H1 (cell line): ENCODE measurements around the gene SH3RF2. TPM values are rescaled to one million over a fixed set of nuclear protein-coding genes. Genes with fewer than 3 reads are reported as not detected.

Source experiments
- CHD7 ChIP-seq: fragments of 300-600 bp; sonication (generic); IDR thresholded peaks from 2 replicates; pipeline ENCODE4 v1.7.1; 2012; ENCODE audit warnings: low read length, moderate library complexity, mild to moderate bottlenecking, inconsistent platforms; ENCODE audit not compliant: insufficient replicate concordance
- SP4 ChIP-seq: IDR thresholded peaks from 2 replicates; pipeline ENCODE4 v1.6.1; 2012; ENCODE audit warnings: low read length, inconsistent platforms
- TAF7 ChIP-seq: optimal IDR thresholded peaks from 2 replicates; pipeline ENCODE3; 2011; ENCODE audit warnings: low read depth, mild to moderate bottlenecking, inconsistent platforms, low read length, moderate library complexity, borderline replicate concordance
- polyA plus RNA-seq, 7 experiments: library from polyadenylated mRNA; depleted of rRNA in 3 of 7; stranded (reverse) in 5 of 7; unstranded in 2 of 7; fragments of >200 nt in 5 of 7; fragments of 200-250 nt in 2 of 7; gene quantifications; 1 replicate in 5 of 7; 2 replicates in 1 of 7; 4 replicates in 1 of 7; pipeline versions ENCODE4 v1.2.1 to v1.2.3, GENCODE V29; 2011 to 2013; ENCODE audit warnings: missing spikeins in 2 of 7, mixed read lengths in 2 of 7
- total RNA-seq: library from RNA; stranded (reverse); fragmentation: NEBNext Ultra II Directional; extraction: Animal tissue kit (Norgen Biotek cat#: 25700); gene quantifications from 2 replicates; pipeline ENCODE4 v1.2.1, GENCODE V29; 2021
- TF ChIP-seq, protein P1 (sequence below): IDR thresholded peaks from 2 replicates; pipeline ENCODE4 v1.6.1; 2012; ENCODE audit warnings: inconsistent platforms

Gene SH3RF2
- total and polyA plus RNA-seq, 2 of the 8 experiments (the other 6 are each of a cell fraction or from before 2014, with no cell fraction given), result 0.80 to 0.95 TPM

GRCh38 chr5:145967296-145967695, 30.9 kb downstream of the SH3RF2 start (continued):
- TF ChIP-seq, protein P1, sequence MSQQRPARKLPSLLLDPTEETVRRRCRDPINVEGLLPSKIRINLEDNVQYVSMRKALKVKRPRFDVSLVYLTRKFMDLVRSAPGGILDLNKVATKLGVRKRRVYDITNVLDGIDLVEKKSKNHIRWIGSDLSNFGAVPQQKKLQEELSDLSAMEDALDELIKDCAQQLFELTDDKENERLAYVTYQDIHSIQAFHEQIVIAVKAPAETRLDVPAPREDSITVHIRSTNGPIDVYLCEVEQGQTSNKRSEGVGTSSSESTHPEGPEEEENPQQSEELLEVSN, result no peak
- TF ChIP-seq TAF7 (no peak), SP4 (no peak), CHD7 (no peak)
- TF ChIP-seq, all 59 proteins: peak for 0
